ENCODE data around the gene TLCD3B.
"Not testable (repeated sequence)": the region's sequence is repeated elsewhere in the genome, so short reads cannot be mapped to it uniquely, and the experiment has no call there.

Gene TLCD3B

DNA sequence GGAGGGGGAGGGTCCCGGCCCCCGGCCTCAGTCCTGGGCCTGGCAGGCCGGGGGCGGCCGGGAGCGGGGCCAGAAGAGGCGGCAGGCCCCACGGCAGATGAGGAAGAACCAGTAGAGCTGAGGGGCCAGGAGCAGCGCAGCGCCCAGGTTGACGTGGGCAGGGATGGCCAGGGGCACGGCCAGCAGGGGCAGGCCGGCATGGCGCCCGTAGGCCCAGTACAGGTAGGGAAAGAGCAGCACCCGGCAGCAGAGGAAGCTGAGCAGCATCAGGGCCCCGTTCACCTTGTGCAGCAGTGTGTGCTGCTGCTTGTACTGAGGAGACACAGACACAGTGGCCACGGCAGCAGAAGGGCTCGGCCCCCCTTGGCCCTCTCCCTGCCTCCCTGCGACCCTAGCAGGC lies 5.9 kb downstream of the TLCD3B start:
- no peak for DNase-seq

DNA sequence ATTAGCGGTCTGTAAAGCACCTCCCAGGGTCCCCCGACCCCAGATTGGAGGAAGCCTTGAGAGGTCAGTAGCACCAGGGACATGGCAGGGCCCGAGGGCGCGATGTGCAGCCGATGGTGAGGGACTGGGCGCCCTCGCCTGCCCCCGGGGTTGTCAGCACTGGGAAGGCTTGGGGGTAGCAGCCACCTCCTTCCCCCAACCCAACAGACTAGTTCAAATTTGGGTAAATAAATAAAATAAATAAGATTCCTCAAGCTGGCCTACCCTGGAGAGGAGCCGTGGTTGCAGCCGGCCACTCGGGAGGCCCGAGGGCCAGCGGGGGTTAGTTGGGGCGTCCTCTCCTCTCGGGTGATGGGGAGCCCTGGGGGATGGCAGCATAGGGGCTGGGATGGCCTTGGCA lies 6.6 kb downstream of the TLCD3B start:
- no peak for DNase-seq

- no peak for DNase-seq
Observed at GRCh38 chr16:30023586-30023985, 7.5 kb downstream of the TLCD3B start.

GRCh38 chr16:30022887-30023286 lies 8.2 kb downstream of the TLCD3B start, which contains the start of gene C16orf92:
Gene C16orf92 (plus strand): TSS chr16:30023198. CDS start chr16:30023341, 143 bp downstream.
- DNase-seq: no peak

GRCh38 chr16:30018731-30019158 lies 12.3 kb downstream of the TLCD3B start:
- DNase-seq: no peak

DNA sequence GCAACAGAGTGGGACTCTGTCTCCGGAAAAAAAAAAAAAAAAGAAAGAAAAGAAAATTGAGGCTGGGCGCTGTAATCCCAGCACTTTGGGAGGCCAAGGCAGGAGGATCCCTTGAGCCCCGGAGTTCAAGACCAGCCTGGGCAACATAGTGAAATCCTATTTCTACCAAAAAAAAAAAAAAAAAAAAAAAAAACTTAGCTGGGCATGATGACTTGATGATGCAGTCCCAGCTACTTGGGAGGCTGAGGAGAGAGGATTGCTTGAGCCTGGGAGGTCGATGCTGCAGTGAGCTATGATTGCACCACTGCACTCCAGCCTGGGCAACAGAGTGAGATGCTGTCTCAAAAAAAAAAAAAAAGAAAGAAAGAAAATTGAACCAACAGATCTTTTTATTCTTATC lies 13.1 kb downstream of the TLCD3B start:
- not testable (repeated sequence) for DNase-seq

- no peak for DNase-seq
Observed at GRCh38 chr16:30017277-30017656, 13.8 kb downstream of the TLCD3B start.

DNA sequence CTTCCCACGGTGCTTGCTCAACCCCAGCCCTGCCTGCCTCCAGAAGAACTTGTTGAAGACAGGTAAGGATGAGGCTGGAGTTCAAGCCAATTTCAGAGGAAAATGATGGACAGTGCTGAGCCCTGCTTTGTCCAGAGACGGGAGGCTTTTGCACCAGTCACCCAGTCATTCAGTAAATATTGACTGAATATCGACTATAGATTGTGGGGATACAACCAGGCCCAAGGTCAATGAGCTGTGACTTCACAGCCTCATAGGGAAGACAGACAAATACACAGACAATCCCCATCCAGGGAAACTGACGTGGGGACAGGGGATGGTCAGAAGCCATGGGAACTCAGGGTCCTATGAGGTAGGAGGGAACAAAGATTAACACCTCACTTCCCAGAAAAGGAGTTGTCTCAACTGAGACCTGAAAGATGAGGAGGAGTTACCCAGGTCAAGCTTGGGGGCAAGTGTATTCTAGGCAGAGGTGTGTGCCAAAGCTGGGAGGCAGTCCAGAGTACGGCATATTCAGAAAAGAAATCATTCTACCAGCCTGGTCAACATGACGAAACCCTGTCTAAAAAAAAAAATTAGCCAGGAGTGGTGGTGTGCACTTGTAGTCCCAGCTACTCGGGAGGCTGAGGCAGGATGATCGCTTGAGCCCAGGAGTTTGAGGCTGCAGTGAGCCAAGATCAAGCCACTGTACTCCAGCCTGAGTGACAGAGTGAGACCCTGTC lies 14.4 kb downstream of the TLCD3B start:
- DNase-seq: no peak

DNA sequence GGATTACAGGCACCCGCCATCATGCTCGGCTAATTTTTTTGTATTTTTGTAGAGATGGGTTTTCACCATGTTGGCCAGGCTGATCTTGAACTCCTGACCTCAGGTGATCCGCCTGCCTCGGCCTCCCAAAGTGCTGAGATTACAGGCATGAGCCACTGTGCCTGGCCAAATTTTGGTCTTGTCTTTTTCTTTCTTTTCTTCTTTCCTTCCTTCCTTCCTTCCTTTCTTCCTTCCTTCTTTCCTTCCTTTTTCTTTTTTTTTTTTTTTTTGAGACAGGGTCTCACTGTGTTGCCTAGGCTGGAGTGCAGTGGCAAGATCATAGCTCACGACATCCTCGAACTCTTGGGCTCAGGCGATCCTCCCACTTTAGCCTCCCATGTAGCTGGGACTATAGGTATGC lies 15.6 kb downstream of the TLCD3B start:
- not testable (repeated sequence) for DNase-seq

DNA sequence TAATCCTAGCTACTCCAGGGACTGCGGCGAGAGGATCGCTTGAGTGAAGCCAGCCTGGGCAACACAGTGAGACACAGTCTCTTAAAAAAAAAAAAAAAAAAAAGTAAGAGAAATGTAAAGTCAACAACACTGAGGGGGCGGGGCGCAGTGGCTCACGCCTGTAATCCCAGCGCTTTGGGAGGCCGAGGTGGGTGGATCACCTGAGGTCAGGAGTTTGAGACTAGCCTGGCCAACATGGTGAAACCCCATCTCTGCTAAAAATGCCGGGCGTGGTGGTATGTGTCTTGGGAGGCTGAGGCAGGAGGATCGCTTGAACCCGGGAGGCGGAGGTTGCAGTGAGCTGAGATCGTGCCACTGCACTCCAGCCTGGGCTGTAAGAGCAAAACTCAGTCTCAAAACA lies 18.5 kb downstream of the TLCD3B start:
- not testable (repeated sequence) for DNase-seq

- DNase-seq: no peak
Observed at GRCh38 chr16:30011714-30012504, 19.2 kb downstream of the TLCD3B start.

DNA sequence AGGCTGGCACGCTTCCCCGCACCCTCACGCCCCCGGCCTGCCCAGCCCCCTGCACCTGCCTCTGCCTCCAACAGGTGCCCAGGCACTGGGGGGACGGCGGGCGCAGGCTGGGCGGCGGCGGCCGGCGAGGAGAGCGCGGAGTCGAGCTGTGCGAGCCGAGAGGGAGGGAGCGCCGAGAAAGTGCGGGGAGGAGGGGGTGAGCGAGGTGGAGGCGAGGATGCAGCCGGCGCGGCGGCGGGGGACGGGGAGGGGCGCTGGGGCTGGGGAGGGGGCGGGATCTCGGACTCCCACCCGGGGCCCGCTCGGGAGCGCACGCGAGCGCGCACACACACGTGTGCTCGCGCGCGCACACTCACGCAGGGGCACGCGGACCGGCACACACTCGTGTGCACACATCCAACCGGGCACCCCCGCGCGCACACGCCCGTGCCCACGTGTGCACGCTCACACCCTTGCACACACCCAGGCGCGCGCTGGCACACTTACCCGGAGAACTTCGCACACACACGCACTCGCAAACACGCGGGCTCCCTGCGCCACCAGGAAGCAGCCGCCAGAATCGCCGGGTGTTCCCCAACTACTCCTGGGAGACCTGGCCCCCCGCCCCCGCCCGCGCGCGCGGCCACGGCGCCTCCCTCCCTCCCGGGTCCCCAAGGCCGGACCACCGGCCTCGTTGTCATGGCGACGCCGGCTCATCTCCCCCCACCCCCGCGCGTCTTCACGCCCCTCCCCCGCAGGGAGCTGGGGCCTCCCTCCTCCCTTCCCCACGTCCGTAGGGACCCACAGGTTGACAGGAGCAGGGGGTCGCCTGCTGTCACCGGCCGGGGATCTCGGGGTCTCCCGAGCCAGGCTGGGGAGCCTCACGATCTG lies 20.0 kb downstream of the TLCD3B start, which contains the start of gene DOC2A:
Gene DOC2A, minus strand, starts transcription at position 184 of the 870 bp plus-strand sequence. CDS start 805 bp downstream, outside the sequence.
- DNase-seq: no peak

GRCh38 chr16:30009990-30010843 lies 20.9 kb downstream of the TLCD3B start:
- DNase-seq: no peak

DNA sequence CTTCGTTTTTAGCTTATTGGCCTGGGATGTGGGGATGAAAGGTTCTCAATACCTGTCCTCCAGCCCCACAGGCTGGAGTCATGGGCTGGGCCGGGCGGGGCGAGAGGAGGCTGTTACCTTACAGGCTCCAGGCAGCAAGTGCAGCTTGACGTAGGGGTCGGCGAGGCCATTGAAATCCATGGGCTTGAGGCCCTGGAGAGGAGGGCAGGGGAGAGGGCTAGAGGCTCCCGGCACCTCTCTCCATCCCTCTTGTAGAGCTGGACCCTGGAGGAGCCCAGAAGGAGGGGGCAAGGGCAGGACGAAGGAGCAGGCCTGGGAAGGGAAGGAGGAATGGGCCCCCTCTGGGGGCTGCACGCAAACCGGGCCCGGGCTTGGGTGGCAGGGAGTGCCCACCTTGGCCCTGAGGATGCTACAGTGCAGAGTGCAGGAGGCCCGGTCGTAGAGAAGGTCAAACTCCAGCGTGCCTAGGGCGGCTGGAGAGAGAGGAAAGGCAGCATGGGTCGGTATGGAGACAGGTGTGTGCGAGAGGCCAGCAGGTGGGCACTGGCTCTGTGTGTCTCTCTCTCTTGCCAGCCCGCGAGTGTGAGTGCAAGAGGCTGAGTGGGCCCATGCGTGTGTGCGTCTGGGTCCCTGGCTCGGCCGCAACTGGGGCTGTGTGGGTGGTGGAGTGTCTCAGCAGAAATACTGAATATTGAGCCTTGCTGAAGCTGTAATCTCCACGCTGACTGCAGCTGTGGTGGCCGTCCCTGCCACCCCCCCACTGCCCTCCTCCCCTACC lies 21.8 kb downstream of the TLCD3B start:
- DNase-seq: no peak

DNA sequence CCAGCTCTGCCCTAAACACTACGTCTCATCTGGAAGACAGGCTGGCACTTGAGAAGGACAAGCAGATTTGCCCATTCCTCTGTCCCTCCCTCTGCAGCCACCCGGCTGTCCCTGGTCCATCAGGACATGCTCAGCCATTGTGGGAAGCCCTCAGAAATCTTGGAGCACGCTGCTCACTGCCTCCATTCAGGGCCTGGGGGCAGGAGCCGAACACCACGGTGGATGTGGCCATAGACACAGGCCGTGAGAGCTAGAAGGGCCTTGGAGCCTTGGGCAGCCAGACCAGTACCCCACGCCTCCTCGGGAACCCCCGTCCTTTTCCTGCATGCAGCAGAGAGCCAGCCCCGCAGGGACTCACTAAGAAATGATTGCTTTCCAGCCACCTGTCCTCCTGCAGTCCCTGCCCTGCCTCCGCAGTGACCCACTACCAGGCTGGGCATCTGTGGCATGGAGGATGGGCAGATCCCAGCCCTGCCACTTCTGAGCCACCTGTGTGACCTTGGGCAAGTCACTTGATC lies 23.6 kb downstream of the TLCD3B start:
- DNase-seq: no peak

DNA sequence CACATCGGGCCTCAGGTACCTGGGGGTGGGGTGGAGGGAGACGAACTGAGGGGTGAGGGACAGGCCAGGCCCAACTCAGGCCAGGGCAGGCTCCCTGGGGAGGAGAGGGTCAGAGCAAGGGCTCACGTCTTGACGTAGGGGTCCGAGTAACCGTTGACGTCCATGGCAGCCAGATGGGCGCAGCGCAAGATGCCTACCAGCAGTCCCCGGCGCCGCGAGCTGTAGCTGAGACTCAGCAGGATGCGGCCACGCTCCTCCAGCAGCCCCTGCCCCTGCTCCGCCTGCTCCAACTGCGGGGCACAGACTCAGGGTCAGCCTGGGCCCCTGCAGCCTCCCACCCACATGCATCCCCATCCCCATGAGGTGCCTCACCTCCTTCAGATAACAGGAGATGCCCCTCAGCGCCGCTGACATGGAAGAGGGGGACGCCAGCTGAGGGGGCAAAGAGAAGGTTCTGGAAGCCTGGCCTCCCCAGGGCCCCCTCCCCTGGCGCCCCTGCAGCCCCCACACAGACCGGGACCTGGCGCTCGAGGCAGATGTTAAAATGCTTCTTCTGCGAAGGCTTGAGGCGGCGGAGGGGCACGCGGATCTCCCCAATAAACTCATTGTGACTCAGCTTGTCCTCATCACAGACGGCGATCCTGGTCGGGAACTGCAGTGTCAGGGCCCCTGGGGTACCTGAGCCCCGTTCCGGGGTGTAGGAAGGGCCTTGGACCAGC lies 24.3 kb downstream of the TLCD3B start:
- no peak for DNase-seq

GRCh38 chr16:30006095-30006473 lies 25.0 kb downstream of the TLCD3B start:
- no peak for DNase-seq

GRCh38 chr16:30005341-30006094 lies 25.6 kb downstream of the TLCD3B start:
- DNase-seq: peak; percentile 15

DNA sequence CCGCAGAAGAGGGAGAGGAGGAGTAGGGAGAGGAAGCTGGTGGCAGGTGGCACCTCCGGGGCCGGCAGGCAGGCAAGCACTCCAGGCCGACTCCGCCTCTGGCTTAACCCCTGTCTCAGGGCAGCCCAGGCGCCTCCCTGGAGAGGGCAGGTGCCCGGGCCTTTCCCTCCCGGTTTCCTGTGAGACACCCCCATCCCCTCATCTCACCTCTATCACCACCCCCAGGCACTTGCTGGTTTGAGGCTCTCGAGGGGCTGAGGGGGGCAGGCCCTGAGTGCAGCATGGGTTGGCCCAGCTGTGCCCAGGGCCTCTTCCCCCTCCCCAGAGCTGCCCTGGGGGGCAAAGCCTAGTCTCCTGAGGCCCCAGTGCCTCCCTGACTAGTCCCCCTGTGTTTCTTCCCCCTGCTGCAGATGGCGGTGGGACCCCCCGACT lies 26.2 kb downstream of the TLCD3B start:
- no peak for DNase-seq

- no peak for DNase-seq
Observed at GRCh38 chr16:30004424-30004776, 26.7 kb downstream of the TLCD3B start.

Measured in kidney glomerular epithelial cell (primary cell).